ENCODE data around the gene RUNX2. TPM values are rescaled to one million over a fixed set of nuclear protein-coding genes. Genes with fewer than 3 reads are reported as not detected.
A peak's percentile ranks its signal among the peaks of the same experiment; 100 is the strongest.

RUNX2 gene
- total RNA-seq, 1 donor from 2014 or later = 0.24 TPM

DNA sequence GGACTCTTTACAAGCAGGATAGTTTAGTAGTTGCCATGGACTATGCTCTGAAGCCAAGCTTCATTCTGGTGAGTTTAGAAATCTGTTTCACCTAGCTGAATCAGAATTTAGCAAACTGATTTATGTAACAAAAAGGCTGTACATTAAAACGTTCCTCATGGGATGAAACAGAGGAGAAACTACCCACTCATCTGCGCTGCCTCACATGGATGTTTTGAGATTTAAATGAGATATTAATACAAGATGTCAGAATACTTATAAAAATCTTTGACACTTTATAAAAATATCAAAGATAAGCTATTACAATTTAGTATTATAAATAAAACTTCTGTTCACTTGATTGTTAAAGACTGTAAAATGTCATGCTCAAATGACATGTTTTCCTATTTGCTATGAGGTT is 16.8 kb downstream of the RUNX2 start:
- intact Hi-C loops (cut with DNase I) = no loop called here
- no peak for ATAC-seq (ENCODE audit: poor library complexity)
- no peak for DNase-seq

DNA sequence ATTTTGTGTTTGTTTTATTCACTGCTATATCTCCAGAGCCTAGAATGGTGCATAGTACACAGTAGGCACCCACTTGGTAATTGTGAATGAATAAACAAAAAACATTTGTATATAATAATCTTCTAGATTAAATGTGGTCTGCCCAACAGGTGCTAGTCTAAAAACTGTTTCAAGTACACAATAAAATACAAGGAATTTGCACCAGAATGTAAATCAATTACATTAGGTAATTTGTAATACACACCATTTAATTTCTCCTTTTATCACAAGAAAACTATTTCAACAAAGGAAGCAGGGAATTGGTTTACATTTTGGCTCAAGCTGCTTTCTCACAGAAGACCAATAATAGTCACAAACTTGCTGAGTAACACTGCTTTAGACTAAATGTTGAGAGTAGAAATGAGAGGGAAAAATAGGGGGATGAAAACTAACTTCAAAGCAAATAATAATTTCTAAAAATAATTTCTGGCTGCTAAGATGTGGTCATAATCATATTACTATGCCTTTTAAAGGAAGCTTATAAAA is 22.1 kb downstream of the RUNX2 start:
- intact Hi-C loops (cut with DNase I) = no loop called here
- ATAC-seq (ENCODE audit: poor library complexity) (no peak), DNase-seq (no peak)

DNA sequence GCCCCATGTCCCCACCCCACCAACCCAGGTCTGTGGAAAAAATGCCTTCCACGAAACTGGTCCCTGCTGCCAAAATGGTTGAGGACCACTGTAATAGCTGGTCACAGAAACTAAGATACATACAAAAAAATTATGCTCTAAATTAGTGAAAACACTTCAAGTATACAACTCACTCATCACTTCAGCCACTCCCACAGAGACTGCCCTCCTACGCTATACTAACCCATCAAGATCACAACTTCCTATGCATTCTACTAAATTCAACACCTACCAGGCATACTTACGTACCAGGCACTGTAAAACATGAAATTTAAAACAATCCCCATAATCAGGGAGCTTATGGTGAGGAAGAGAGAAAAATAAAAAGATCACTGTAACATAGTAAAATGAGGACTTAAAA is 22.9 kb downstream of the RUNX2 start:
- DNase-seq (no peak), ATAC-seq (ENCODE audit: poor library complexity) (no peak)
- intact Hi-C loops (cut with DNase I) = no loop called here

DNA sequence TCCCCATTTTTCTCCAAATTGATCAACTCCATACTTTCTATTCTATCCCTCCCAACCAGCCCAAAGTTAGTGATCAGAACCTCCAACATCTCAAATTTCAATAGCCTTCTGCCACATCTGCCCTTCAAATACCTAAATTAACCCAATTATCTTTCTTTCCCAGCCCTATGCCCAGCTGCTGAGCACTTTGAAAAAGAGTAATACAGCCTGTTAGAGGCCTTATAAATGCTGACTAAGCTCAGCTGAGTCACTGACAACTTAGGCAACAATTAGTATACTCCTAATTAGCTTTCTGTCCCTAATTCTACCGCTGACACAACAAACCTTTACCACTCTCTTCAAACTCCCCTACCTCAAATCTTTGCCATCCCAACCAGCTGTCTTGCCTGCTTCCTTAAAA is 23.5 kb downstream of the RUNX2 start:
- ATAC-seq (ENCODE audit: poor library complexity) (no peak), DNase-seq (no peak)
- intact Hi-C loops (cut with DNase I) = no loop called here

DNA sequence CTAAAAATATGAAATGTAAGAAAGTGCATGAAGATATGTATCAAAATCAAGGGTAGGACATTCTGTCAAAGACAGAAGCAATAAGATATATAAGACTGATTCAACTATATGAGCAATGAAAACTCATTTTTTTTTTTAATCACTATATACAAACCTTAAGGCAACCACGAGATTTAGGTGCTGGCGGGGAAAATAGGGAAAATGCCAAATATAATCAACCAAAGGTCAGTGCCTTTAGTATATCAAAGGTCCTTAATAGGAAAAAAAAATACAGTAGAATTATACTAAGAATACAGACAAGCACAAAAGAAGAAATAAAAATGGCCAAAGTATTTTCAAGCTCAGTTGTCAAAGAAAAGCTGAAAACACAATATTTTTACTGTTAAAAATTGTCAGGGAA is 25.5 kb downstream of the RUNX2 start:
- intact Hi-C loops (cut with DNase I) = no loop called here
- ATAC-seq (ENCODE audit: poor library complexity) (no peak), DNase-seq (no peak)

DNA sequence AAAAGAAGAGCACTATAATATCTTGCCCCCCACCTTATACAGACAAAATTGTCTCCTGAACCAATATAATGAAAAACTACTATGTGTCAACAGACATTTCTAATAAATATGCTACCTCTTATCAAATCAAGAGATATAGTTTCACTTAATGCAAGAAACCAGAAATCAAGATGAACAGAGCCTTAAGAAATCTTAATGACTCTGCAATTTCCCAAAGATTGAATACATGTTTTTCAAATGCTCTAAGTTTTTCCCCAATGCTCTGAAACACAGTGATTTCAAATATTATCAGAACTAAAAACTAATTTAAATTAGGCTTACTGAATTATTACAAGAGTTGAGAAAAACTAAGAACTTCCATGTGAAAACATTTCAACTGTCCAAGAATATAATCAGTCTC is 36.3 kb downstream of the RUNX2 start:
- intact Hi-C loops (cut with DNase I) = no loop called here
- ATAC-seq (ENCODE audit: poor library complexity) = no peak
- no peak for DNase-seq

- ATAC-seq (ENCODE audit: poor library complexity) = no peak
- intact Hi-C loops (cut with DNase I) = no loop called here
- DNase-seq = no peak
Measured at GRCh38 chr6:45365036-45365435, 36.9 kb downstream of the RUNX2 start.

DNA sequence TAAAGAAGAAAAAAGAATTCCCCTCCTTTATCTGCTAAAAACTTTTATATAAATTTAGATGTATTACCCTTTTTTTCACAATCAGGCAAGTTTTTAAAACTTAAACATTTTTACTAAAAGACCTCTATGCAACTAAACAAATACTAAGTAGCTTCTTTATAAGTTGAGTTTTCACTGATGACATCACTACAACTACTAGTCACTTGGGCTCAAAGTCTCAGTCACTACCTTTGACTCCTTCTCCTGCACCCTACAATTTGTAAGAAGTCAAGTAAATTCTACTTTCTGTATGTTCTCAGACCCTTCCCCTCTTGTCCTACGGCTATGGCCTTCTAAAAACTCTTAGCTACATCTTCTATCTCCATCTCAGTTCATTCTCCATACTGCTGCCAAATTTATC is 38.4 kb downstream of the RUNX2 start:
- intact Hi-C loops (cut with DNase I) = no loop called here
- DNase-seq = no peak
- no peak for ATAC-seq (ENCODE audit: poor library complexity)

DNA sequence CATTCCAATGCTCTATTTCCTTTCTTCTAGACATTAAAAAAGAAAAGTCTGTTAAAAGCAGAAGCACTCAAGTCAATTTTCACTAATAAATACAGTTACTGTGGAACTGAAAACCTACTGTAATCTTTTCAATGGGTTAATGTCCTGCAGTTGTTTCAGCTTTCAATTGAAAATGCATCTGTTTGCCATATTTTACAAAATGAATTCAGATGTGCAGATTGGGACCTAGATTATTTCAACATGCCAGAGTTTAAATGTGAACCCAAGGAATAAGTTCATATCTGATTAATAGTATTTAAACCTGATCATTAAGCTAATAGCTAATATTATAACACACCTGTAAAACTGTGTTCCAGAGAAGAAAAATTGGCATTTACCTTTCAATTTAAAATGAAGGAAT is 39.9 kb downstream of the RUNX2 start:
- DNase-seq (no peak), ATAC-seq (ENCODE audit: poor library complexity) (no peak)
- intact Hi-C loops (cut with DNase I) = no loop called here

GRCh38 chr6:45369870-45370269 is 41.7 kb downstream of the RUNX2 start:
- no peak for DNase-seq
- intact Hi-C loops (cut with DNase I) = no loop called here
- no peak for ATAC-seq (ENCODE audit: poor library complexity)

DNA sequence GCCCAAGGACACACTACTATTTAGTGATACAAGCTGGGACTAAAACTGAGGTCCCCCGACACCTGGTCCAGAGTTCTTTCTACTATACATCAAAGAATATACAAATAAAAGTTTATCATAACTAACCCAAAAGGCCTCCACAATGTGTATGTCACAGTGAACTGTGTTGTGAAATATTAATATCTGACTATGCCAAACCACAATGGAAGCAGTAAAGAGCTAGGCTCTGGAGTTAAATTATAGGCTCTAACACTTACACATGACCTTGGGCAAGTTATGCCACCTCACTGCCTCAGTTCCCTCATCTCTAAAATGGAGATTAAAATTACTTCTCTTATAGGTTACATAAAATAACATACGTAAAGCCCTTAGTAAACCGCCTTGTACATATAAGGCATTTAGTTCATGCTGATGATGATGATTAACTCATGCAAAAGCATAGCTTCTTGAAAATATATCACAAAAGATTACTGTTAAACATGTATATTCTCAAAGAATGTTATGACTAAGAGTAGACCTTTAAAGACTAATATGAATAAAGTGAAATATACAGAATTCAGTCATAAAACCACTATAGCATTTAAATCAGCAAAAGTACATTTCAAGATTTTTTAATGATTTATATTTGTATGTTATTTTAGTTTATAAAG is 43.9 kb downstream of the RUNX2 start:
- intact Hi-C loops (cut with DNase I) = no loop called here
- ATAC-seq (ENCODE audit: poor library complexity) = no peak

DNA sequence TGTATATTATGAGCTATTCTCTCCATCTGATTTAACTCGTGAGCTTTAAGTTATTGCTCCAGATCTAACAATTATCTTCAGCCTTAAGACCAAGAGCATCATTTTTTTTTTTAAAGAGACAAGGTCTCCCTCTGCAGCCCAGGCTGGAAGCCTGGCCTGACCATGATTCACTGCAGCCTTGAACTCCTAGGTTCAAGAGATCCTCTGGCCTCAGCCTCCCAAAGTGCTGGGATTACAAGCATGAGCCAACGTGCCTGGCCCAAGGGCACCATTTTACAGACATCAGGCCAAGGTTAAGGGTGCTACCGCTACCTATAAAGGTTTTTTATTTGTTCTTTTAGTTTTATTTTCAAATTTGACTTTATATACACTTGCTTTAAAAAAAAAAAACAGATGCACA is 47.3 kb downstream of the RUNX2 start:
- DNase-seq (no peak), ATAC-seq (ENCODE audit: poor library complexity) (no peak)
- intact Hi-C loops (cut with DNase I) = no loop called here

More for the DNA sequence above, 43.9 kb downstream of the RUNX2 start:
- no peak for DNase-seq

DNA sequence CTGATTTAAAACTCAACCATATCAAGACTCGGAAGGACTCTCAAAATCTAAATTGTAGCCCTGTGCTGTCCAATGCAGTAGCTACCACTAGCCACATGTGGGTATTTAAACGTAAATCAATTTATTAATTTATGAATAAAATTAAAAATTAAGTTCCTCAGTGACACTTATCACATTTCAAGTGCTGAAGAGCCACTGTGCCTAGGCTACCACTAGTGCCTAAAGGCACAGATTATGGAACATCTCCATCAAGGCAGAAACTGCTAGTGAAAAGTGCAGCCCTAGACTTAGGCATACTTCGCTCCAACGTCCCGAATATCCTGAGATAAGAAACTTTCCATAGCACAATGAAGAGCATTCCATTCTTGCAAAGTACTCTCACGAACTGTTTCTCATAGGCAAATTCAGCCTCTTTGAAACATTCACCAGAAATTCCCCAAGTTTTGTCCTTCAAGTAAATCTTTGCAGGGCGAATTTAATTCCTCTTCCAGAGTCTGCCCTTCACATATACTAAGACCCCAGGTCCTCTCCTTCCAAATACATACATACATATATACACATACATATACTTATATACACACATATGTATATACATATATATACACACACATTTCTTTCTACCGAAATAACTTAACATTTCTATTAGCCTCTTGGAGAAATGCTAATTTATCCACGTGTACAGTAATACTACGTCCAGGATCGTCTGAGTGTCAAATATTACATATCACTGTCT is 48.3 kb downstream of the RUNX2 start:
- intact Hi-C loops (cut with DNase I) = no loop called here
- ATAC-seq (ENCODE audit: poor library complexity) (no peak), DNase-seq (no peak)

- DNase-seq (no peak), ATAC-seq (ENCODE audit: poor library complexity) (peak; percentile 2)
- intact Hi-C loops (cut with DNase I) = no loop called here
Measured at GRCh38 chr6:45377043-45377553, 49.0 kb downstream of the RUNX2 start.

DNA sequence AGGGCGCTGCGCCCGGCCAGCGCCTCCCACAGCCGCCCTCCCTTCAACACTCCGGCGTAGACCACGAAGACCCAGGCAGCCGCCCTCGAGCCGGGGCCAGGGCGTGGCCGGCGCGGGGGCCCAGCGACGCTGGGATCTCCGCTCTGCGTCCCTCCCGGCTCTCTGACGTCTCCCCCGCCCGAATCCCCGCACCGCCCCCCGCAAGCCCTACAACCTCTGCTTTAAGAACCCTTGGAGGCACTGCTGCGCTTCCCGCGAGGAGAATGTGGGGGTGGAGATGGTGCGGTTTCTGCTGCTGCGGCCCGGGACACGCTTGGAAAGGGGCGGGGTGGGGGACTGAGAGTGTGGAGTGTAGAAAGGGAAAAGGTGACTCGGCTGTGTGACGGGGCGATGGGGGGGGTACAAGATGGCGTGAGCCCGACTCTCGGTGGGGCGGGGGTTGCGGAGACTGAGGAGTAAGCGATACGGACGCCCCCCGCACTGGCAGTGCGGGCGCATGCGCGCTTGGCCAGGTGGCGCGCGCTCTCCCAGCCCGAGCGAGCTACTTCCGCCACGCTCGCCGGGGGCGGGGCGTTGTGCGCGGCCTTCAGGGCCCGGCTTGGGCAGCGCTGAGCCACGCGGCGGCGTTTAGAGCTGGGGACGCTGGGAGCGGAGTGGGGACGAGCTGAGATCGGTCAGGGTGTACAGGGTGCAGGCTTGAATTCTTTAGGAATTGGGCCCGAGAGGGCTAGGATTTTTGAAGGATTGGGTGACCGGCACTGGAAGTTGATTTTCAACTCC is 49.6 kb downstream of the RUNX2 start, which contains the start of gene SUPT3H:
TSS of gene SUPT3H (minus strand) at position 381 of the 780 bp plus-strand sequence.
- intact Hi-C loops (cut with DNase I) = no loop called here
- ATAC-seq (ENCODE audit: poor library complexity) (peak; percentile 98), DNase-seq (peak; percentile 96)

DNA sequence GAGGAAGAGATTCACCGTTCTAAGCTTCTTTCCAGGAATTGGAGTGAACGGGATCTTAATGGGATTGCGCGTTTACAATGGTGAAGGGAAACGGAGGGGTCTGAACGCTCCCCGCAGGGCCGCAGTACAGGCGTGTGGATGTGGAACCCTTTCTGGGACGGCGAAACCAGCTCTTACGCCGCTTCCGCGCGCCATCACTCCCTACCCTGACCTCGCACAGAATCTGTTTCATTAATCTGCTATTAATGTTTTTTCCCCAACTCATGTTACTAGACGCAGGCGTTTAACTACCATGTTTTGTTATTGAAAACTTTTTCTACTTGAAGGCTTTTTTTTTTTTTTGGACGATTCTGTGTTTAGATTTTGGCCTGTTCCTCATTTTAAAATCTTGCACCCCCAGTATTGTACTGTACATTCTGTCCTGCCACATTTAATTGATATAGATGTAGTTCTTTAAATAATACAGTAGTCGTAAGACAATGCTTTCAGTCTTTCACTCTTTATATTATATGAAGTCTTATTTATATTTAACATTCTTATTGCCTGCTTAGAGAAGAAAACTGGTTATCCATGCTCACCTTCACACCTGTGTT is 50.3 kb downstream of the RUNX2 start:
- DNase-seq (peak; percentile 67), ATAC-seq (ENCODE audit: poor library complexity) (peak; percentile 54)
- intact Hi-C loops (cut with DNase I) = no loop called here

DNA sequence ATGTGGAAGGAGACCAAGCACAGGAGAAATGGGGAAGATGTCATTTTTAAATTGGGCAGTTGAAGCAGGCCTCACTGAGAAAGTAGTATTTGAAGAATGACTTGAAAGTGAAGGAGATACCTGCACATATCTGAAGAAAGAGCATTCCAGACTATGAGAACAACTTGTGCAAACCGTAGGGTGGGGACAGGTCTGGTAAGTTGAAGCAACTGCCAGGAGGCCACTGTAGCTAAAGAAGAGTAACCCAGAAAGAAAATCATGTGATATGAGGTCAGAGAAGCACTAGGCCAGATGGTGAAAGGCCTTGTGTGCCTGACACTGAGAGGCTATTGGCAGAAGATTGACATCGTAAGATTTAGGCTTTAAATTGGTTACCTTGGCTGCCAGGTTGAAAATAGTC is 54.3 kb downstream of the RUNX2 start:
- intact Hi-C loops (cut with DNase I) = no loop called here
- ATAC-seq (ENCODE audit: poor library complexity) = no peak
- no peak for DNase-seq

DNA sequence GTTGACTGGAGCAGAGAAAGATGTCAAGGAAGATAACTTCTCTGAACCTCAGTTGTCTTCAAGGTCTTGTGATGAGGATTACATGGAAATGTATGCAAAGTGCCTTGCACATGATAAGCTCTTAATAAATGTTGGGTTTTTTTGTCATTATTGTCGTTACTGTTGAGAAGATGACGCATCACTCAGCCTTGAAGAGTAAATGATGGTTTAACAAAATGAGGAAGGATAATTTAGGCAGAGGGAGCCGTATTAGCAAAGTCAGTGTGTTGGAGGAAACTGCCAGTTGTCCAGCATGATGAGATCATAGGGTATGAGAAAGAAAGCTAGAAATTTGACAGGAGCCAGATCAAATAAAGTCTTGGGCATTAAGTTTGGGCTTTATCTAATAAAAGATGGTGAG is 58.4 kb downstream of the RUNX2 start:
- intact Hi-C loops (cut with DNase I) = no loop called here
- ATAC-seq (ENCODE audit: poor library complexity) = no peak
- DNase-seq = no peak

DNA sequence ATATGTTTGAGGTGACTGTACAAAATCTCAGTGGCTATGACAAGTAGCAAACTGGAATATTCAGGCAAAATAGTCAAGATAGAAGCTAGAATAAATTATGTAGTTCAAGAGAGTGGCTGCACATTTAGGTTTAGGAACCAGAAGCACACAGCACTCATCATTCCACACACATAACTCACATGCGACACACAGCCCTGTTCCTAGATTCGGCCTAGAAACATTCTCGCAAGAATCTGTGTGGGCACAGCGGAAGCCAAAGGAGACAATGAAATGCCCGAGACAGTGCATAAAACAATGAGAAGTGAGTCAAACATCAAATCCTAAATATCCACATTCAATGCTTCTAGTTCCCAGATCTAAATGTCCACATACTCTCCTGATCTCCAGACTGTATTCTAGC is 59.1 kb downstream of the RUNX2 start:
- intact Hi-C loops (cut with DNase I) = no loop called here
- no peak for ATAC-seq (ENCODE audit: poor library complexity)

More for the DNA sequence above, 59.1 kb downstream of the RUNX2 start:
- DNase-seq = no peak
